ENCODE results near the gene IARS2.
"Not testable (repeated sequence)": the region's sequence is repeated elsewhere in the genome, so short reads cannot be mapped to it uniquely, and the experiment has no call there.

The IARS2 gene

DNA sequence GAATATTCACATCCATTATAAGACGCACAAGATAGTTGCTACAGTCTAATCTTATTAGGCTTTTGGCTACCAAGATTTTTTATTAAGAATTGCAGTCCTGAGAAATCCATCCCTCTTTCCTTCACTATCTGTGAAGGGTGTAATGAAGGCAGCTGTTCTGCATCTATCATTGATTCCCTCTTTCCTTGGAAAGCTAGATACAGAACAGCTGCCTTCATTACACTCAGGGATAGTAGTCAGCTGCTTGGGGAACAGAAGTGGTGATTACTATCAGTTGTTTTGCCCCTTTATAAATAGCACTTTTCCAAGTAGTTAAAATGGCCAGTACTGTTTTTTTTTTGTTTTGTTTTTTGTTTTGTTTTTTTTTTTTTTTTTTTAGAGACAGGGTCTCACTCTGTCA is 70.2 kb downstream of the IARS2 start:
- no peak for DNase-seq (ENCODE audit: low read depth in 1 of 2, low spot score in 1 of 2)

DNA sequence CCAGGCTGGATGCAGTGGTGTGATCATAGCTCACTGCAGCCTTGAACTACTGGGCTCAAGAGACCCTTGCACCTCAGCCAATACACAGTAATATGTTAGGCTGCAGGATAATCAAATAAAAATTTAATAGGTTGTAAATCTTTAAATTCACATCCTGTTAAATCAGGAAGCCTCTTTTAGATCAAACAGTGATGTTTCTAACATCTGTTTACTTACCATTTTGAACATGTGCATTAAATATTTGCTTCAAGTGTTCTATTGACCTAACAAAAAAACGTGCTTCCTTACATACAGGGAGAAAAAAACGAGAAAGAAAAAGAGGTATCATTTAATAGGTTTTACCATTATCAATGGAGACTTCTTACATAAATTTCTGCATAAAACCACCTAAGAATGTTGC is 70.6 kb downstream of the IARS2 start:
- DNase-seq (ENCODE audit: low read depth in 1 of 2, low spot score in 1 of 2), result no peak

DNA sequence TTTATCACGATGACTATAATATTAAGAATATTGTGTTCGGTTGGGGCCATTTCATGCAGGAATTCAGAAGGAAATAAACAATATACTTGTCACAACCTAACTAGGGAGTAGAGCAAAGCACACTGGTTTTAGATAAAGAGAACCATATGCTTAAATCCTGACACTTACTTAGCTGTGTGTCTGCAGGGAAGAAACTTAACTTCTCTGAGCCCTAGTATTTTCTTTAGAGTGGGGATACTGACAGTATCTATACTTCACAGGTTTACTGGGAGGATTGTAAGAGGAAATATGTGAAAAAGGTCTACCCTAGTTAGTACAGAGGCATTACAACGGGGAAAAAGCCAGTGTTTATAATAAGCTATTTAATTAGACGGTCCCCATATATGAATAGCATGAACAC is 72.9 kb downstream of the IARS2 start:
- no peak for DNase-seq (ENCODE audit: low read depth in 1 of 2, low spot score in 1 of 2)

DNA sequence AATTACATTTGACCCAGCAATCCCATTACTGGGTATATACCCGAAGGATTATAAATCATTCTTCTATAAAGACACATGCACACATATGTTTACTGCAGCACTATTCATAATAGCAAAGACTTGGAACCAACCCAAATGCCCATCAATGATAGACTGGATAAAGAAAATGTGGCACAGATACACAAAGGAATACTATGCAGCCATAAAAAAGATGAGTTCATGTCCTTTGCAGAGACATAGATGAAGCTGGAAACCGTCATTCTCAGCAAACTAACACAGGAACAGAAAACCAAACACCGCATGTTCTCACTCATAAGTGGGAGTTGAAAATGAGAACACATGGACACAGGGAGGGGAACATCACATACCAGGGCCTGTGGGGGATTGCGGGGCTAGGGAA is 76.0 kb downstream of the IARS2 start:
- not testable (repeated sequence) for DNase-seq (ENCODE audit: low read depth in 1 of 2, low spot score in 1 of 2)

DNA sequence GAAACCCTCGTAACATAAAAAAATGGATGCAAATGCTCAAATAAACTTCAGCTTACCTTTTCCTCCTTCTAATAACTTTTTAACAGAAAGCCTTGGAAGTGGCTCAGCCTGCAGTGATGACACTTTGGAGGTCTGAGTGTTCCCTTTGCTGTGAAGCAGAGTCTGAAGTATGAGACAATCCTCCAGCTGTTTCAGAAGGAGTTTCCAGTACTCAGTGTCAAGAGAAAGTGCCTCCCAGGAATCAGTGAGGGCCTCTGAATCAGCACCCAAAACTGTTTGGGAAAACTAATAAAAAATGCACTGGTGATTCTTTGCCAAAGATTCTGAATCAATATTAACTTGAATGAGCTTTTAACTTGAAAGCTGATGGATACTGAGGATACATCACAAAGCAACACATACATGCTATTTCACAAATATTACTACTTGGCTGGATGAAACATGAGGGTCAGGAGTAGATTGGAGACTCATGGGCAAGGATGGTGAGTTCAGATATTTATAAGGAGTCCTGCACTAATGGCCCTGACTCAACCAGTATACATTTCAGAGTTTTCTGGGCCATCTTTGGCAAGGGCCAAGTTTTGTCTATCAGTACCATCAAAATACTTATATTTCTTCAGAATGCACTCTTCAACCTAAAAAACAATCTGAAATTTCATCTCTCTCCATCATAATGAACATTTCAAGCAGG is 77.0 kb downstream of the IARS2 start:
- DNase-seq (ENCODE audit: low read depth in 1 of 2, low spot score in 1 of 2), result no peak

DNA sequence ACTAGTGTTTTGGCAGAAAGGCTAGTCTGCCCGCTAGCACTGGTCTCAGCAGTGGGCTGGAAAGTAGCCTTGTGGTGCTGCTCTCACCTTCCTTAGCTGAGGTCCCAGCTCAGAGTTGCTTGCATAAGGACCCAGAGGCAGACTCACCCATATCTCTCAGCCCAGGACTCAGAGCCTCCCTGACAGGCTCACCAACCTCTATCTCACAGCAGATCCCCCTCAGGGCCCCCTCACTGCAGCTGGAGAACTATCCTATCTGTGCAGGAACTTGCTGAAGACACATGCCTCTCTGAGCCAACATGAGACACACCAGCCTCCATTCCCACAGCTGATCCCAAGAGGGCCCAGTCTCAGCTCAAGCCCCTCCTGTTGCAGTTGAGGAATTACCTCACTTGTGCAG is 82.6 kb downstream of the IARS2 start:
- no peak for DNase-seq (ENCODE audit: low read depth in 1 of 2, low spot score in 1 of 2)

DNA sequence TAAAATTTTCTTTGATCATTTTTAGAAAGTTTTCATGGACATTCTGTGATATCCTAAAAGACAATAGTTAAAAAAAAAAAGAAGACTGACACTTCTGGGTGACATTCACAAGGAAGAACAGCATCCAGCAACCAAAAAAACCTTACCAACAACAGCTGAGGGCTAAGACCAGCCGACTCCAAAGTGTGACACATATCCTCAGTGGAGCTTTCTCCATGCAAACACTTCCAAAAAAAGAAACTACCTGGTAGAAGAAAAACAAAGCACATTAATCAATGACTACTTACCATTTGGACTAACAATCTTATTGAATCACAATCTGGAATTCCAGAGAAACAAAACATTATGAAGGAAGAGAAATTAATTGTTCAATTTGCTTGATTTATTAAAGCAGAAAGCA is 88.2 kb downstream of the IARS2 start:
- DNase-seq (ENCODE audit: low read depth in 1 of 2, low spot score in 1 of 2), result no peak

DNA sequence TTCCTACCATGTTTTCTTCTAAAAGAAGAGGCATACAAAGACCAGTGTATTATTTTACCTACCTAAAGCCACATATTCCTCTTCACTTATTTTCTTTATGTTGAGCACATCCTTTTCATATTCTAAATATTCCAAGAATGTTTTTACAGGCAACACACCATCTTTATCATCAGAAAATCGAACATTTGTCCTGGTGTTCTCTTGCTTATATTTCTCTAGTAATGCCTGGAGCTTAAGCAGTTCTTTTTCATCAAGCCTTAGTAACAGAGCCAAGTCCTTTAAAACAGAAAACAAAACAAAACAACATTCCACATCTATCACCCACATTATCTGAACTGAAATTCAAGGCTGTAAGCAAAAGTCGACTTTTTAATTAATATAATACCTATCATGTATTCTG is 88.7 kb downstream of the IARS2 start:
- DNase-seq (ENCODE audit: low read depth in 1 of 2, low spot score in 1 of 2), result no peak

DNA sequence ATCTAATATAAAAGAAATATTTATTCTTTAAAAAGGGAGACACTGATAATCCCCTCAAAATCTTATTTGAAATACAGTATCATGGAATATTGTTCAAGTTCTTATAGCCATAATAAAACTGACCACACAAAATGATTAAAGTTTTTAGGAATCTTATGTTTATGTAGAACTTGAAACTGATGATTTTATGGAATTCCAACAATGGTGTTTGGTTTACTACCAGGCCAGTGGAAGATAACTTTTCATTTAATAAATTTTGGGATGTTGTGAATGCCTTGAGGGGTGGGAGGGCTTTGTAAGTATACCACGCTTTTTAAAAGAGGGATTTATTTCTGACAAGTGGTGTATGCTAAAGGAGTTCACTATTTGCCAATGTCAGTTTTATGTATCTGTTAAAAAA is 90.6 kb downstream of the IARS2 start:
- no peak for DNase-seq (ENCODE audit: low read depth in 1 of 2, low spot score in 1 of 2)

DNA sequence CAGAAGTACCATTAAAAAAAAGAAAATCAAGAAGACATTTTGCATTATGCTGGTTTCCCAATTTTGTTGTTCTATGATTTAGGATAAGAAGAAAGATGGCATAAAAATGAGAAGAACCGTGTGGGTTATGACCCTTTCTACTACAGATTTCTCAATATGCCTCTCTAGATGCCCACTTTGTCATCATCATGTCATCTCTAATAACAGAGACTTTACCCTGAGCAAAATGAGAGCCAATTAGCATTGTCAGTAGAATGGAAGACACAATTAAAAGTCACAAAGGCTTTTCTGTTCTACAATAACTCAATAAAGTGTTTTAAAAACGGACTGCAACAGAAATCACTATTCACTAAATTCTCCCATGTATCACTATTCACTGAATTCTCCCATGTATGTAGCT is 92.8 kb downstream of the IARS2 start:
- DNase-seq (ENCODE audit: low read depth in 1 of 2, low spot score in 1 of 2), result no peak

DNA sequence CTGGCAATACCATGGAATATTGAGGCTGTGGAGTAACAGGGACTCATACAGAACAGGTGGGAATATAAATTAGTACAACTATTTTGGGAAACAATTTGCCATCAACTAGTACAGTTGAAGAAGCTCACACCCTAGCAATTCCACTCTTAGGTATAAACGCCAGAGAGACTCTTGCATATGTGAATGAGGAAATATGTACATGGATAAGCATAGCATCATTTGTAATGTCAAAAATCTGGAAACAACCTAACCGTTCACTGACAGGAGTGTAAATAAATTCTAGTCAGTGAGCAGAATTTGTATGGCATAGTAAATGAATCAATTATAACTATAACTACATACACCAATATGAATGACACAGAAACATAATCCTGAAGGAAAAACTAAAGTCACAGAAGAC is 94.6 kb downstream of the IARS2 start:
- DNase-seq (ENCODE audit: low read depth in 1 of 2, low spot score in 1 of 2), result no peak

DNA sequence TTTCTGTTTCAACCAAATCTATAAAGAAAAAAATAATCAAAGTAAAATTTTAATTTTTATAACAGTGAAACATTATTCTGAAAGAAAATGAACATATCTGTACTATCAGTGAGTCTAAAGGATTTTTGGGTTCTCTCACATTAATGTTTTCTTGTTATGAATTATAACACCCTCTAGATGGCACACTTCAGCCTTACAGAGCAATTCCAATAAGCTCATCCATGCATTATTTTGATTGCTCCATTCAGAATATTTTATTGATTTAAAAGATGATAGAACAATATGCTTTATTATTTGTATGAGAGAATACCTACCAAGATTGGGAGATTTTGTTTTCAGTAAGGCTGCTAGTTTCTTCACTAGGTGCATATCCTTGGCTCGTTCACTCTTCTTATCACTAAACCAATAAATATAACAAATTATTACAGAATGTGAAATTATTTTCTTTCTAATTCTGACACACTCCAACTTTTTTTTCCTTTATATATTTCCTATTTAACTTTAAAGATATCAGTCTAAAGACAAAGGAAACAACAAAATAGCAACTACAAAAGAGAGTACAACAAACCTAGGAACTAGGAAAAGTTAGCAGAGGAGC is 95.9 kb downstream of the IARS2 start:
- DNase-seq (ENCODE audit: low read depth in 1 of 2, low spot score in 1 of 2), result no peak

DNA sequence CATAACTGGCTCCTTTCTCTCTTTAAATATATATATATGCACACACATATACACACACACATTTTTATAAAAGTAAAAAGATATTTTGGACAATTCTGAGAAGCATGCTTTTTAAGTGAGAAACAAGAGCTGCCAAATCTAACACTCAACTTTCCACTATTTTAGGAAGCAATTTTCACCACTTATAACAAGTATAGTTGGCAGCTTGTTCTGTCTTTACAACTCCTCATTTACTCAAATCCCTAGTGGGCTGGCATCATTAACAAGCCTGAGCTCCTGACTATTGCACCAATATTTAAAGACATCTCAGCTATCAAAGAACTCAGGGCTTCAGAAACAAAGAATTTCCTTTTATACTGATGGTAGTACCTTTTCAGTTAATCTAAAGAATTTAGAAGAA is 101.8 kb downstream of the IARS2 start:
- DNase-seq (ENCODE audit: low read depth in 1 of 2, low spot score in 1 of 2), result no peak

Data from activated T-helper 1 cell treated with anti-CD3 and anti-CD28 coated beads, Interleukin-2, amount 50 U/mL, for 16 hours (primary cell).